ENCODE data around the gene DDX18.

- TF ChIP-seq, protein P1, sequence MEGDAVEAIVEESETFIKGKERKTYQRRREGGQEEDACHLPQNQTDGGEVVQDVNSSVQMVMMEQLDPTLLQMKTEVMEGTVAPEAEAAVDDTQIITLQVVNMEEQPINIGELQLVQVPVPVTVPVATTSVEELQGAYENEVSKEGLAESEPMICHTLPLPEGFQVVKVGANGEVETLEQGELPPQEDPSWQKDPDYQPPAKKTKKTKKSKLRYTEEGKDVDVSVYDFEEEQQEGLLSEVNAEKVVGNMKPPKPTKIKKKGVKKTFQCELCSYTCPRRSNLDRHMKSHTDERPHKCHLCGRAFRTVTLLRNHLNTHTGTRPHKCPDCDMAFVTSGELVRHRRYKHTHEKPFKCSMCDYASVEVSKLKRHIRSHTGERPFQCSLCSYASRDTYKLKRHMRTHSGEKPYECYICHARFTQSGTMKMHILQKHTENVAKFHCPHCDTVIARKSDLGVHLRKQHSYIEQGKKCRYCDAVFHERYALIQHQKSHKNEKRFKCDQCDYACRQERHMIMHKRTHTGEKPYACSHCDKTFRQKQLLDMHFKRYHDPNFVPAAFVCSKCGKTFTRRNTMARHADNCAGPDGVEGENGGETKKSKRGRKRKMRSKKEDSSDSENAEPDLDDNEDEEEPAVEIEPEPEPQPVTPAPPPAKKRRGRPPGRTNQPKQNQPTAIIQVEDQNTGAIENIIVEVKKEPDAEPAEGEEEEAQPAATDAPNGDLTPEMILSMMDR (IDR thresholded peaks at IDR 0.05): no peak
- TF ChIP-seq ZNF232 (CRISPR knock-in tag; IDR thresholded peaks at IDR 0.05): no peak
- TF ChIP-seq ZNF532 (CRISPR knock-in tag; IDR thresholded peaks at IDR 0.05; ENCODE audit: borderline replicate concordance): no peak
Observed at GRCh38 chr2:117859924-117860647, 45.6 kb downstream of the DDX18 start.

Data from WTC11 (cell line).